K562 (cell line): ENCODE results near the gene CAPN2. TPM values are rescaled to one million over a fixed set of nuclear protein-coding genes. Genes with fewer than 3 reads are reported as not detected.
A peak's percentile ranks its signal among the peaks of the same experiment; 100 is the strongest.

Experiments used
- ADNP ChIP-seq: fragments of 200-800 bp; sonication (Bioruptor generic); IDR thresholded peaks from 2 replicates; pipeline ENCODE4 v1.6.1; 2016; ENCODE audit warnings: missing genetic modification characterization, missing compliant biosample characterization
- CREM ChIP-seq: IDR thresholded peaks from 2 replicates; pipeline ENCODE4 v1.6.1; 2014; ENCODE audit warnings: antibody characterized with exemption, low read depth
- CTBP1 ChIP-seq: fragments of 450-650 bp; IDR thresholded peaks from 2 replicates; pipeline ENCODE4 v1.6.1; 2016; ENCODE audit warnings: borderline replicate concordance
- DIDO1 ChIP-seq: fragments of 450-650 bp; IDR thresholded peaks from 2 replicates; pipeline ENCODE4 v1.6.1; 2016; ENCODE audit warnings: low read depth, missing biosample characterization, missing genetic modification characterization
- DPF2 ChIP-seq: fragments of 450-650 bp; IDR thresholded peaks from 2 replicates; pipeline ENCODE4 v1.6.1; 2016
- EGR1 ChIP-seq: fragments of 450-650 bp; conservative IDR thresholded peaks from 2 replicates; pipeline ENCODE4 v1.6.1; 2017; ENCODE audit warnings: mild to moderate bottlenecking
- ELK1 ChIP-seq: sonication (generic); formaldehyde crosslinking; IDR thresholded peaks from 2 replicates; pipeline ENCODE4 v1.8.1; 2022; ENCODE audit warnings: missing genetic modification reagents
- EP300 ChIP-seq: IDR thresholded peaks from 2 replicates; pipeline ENCODE4 v1.6.1; 2012; ENCODE audit warnings: low read length, improper control_type of control experiment
- JUN ChIP-seq, 2 experiments: sonication (generic) in 1 of 2; formaldehyde crosslinking in 1 of 2; IDR thresholded peaks; 2 replicates each; pipeline versions ENCODE4 v1.6.1 to v1.8.0; 2012 to 2022; ENCODE audit warnings: borderline replicate concordance in 2 of 2, mild to moderate bottlenecking in 2 of 2, improper control_type of control experiment in 1 of 2, low read depth in 1 of 2, low read length in 1 of 2, missing genetic modification reagents in 1 of 2
- KAT7 ChIP-seq: sonication (generic); formaldehyde crosslinking; IDR thresholded peaks from 2 replicates; pipeline ENCODE4 v1.8.0; 2022; ENCODE audit warnings: missing genetic modification reagents, mild to moderate bottlenecking, borderline replicate concordance
- KHSRP ChIP-seq: fragments of 450-650 bp; IDR thresholded peaks from 2 replicates; pipeline ENCODE4 v1.6.1; 2017
- LEF1 ChIP-seq: fragments of 450-650 bp; IDR thresholded peaks from 2 replicates; pipeline ENCODE4 v1.6.1; 2016; ENCODE audit warnings: mild to moderate bottlenecking
- MIER1 ChIP-seq: fragments of 450-650 bp; IDR thresholded peaks from 2 replicates; pipeline ENCODE4 v1.6.1; 2016; ENCODE audit warnings: antibody characterized with exemption, mild to moderate bottlenecking, low read depth
- MTA3 ChIP-seq: fragments of 450-650 bp; formaldehyde crosslinking; IDR thresholded peaks from 2 replicates; pipeline ENCODE4 v1.6.1; 2017; ENCODE audit warnings: mild to moderate bottlenecking, borderline replicate concordance
- OTX1 ChIP-seq: fragments of 450-650 bp; formaldehyde crosslinking; IDR thresholded peaks from 2 replicates; pipeline ENCODE4 v1.4.0; 2022; ENCODE audit warnings: mild to moderate bottlenecking
- PHF21A ChIP-seq: fragments of 450-650 bp; IDR thresholded peaks from 2 replicates; pipeline ENCODE4 v1.6.1; 2017; ENCODE audit warnings: low read depth, borderline replicate concordance
- POLR3G ChIP-seq: IDR thresholded peaks from 2 replicates; pipeline ENCODE4 v1.6.1; 2011; ENCODE audit not compliant: insufficient read length, insufficient replicate concordance; ENCODE audit errors: extremely low read depth
- SIN3A ChIP-seq, 2 experiments: fragments of 150-350 bp in 1 of 2; IDR thresholded peaks; 2 replicates each; pipeline ENCODE4 v1.6.1; 2011 to 2016; ENCODE audit warnings: borderline replicate concordance in 2 of 2, low read depth in 2 of 2, low read length in 2 of 2, mild to moderate bottlenecking in 2 of 2, moderate library complexity in 2 of 2; ENCODE audit not compliant: control insufficient read depth in 1 of 2
- TAF9B ChIP-seq: fragments of 450-650 bp; IDR thresholded peaks from 2 replicates; pipeline ENCODE4 v1.6.1; 2018; ENCODE audit warnings: mild to moderate bottlenecking; ENCODE audit not compliant: partially characterized antibody
- ZKSCAN1 ChIP-seq: fragments of 150-350 bp; IDR thresholded peaks from 2 replicates; pipeline ENCODE4 v1.6.1; 2016; ENCODE audit warnings: low read depth, low read length
- ZNF121 ChIP-seq: sonication (generic); formaldehyde crosslinking; conservative IDR thresholded peaks from 2 replicates; pipeline ENCODE4 v1.8.0; 2022; ENCODE audit warnings: missing genetic modification reagents
- ZNF436 ChIP-seq: fragments of 250-450, 450-650 bp; sonication (Bioruptor Pico); formaldehyde crosslinking; IDR thresholded peaks from 2 replicates; pipeline ENCODE4 v1.7.0; 2020; ENCODE audit warnings: mild to moderate bottlenecking
- ZNF830 ChIP-seq: fragments of 250-450 bp; sonication (Bioruptor Pico); IDR thresholded peaks from 2 replicates; pipeline ENCODE4 v1.5.0; 2021; ENCODE audit warnings: mild to moderate bottlenecking
- polyA plus RNA-seq, 8 experiments: library from polyadenylated mRNA; depleted of rRNA in 4 of 8; stranded (reverse) in 5 of 8; unstranded in 3 of 8; fragments of >200 nt; fragmentation: Nextera tagmentation in 2 of 8; fragmentation: Illumina TruSeq in 1 of 8; extraction: Ambion mirVana in 2 of 8; extraction: Trizol in 1 of 8; gene quantifications; 2 replicates each; pipeline versions ENCODE4 v1.2.1 to v1.2.3, GENCODE V29; 2011 to 2014; ENCODE audit warnings: inconsistent platforms in 1 of 8, missing spikeins in 1 of 8
- total RNA-seq, 7 experiments: library from RNA; depleted of rRNA in 6 of 7; stranded (reverse); fragments of >200 nt in 6 of 7; fragmentation: Illumina TruSeq in 2 of 7; extraction: Trizol in 2 of 7; gene quantifications; 2 replicates each; pipeline versions ENCODE4 v1.2.1 to v1.2.3, GENCODE V29; 2011 to 2021; ENCODE audit warnings: low replicate concordance in 1 of 7
- TF ChIP-seq, protein P1 (sequence below): sonication (generic); formaldehyde crosslinking; IDR thresholded peaks from 2 replicates; pipeline ENCODE4 v1.8.0; 2022; ENCODE audit warnings: missing genetic modification reagents, mild to moderate bottlenecking, borderline replicate concordance

CAPN2 gene
- total and polyA plus RNA-seq, 9 of the 15 experiments (the other 6 are each of a cell fraction or from before 2014, with no cell fraction given) = 24.6 to 157 (median 101) TPM

- TF ChIP-seq CREM (peak; percentile 49; the same call in 1 of the 2 replicates), POLR3G (no peak), ZNF121 (CRISPR knock-in tag) (no peak), TAF9B (peak; percentile 92), DIDO1 (0 out of 2 replicates have a peak, but pooled peaks have one; percentile 14), MIER1 (no peak), LEF1 (peak; percentile 74), CTBP1 (peak; percentile 41; the same call in 1 of the 2 replicates), PHF21A (peak; percentile 89; the same call in 1 of the 2 replicates), EP300 (peak; percentile 63; the same call in 1 of the 2 replicates), ZKSCAN1 (no peak), DPF2 (peak; percentile 97), ZNF830 (no peak), KAT7 (CRISPR knock-in tag) (peak; percentile 62; the same call in 1 of the 2 replicates), JUN (IDR thresholded peaks at IDR 0.05; ENCODE audit: borderline replicate concordance, low read depth, low read length) (peak; percentile 99), JUN (CRISPR knock-in tag; IDR thresholded peaks at IDR 0.05; ENCODE audit: borderline replicate concordance) (no peak), ADNP (tag) (0 out of 2 replicates have a peak, but pooled peaks have one; percentile 60), OTX1 (CRISPR knock-in tag) (0 out of 2 replicates have a peak, but pooled peaks have one; percentile 5), EGR1 (0 out of 2 replicates have a peak, but pooled peaks have one; percentile 15), ZNF436 (CRISPR knock-in tag) (no peak), ELK1 (CRISPR knock-in tag) (no peak), MTA3 (0 out of 2 replicates have a peak, but pooled peaks have one; percentile 32), KHSRP (no peak), SIN3A (IDR thresholded peaks at IDR 0.05; ENCODE audit: borderline replicate concordance in 2 of 2, control insufficient read depth in 1 of 2, low read depth in 2 of 2, low read length in 2 of 2) (no peak)
- TF ChIP-seq, protein P1, sequence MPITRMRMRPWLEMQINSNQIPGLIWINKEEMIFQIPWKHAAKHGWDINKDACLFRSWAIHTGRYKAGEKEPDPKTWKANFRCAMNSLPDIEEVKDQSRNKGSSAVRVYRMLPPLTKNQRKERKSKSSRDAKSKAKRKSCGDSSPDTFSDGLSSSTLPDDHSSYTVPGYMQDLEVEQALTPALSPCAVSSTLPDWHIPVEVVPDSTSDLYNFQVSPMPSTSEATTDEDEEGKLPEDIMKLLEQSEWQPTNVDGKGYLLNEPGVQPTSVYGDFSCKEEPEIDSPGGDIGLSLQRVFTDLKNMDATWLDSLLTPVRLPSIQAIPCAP (CRISPR knock-in tag) = no peak
These were observed 4.9 kb upstream of the CAPN2 start (continued) for GRCh38 chr1:223707256-223708000.
